GM21529 (cell line): ENCODE measurements around the gene FBXW8.

ENCODE experiments used
- ATAC-seq: cut with Tn5 transposase; IDR thresholded peaks from one replicate; pipeline ENCODE4 v1.9.1; 2021; ENCODE audit not compliant: unreplicated experiment

Gene FBXW8

GRCh38 chr12:117071009-117071408, 160.3 kb downstream of the FBXW8 start:
- no peak for ATAC-seq

- no peak for ATAC-seq
These were observed 161.4 kb downstream of the FBXW8 start for GRCh38 chr12:117072106-117072505.

GRCh38 chr12:117072736-117073490, 162.2 kb downstream of the FBXW8 start:
- ATAC-seq = no peak

GRCh38 chr12:117073611-117074010, 162.9 kb downstream of the FBXW8 start:
- ATAC-seq = no peak

GRCh38 chr12:117076410-117077372, 165.9 kb downstream of the FBXW8 start:
- ATAC-seq = no peak

GRCh38 chr12:117079487-117079886, 168.7 kb downstream of the FBXW8 start:
- no peak for ATAC-seq

- ATAC-seq = no peak
These were observed 170.0 kb downstream of the FBXW8 start for GRCh38 chr12:117080661-117081144.
